HG03095 (cell line): ENCODE measurements around the gene RPL27A.
"Not testable (repeated sequence)": the region's sequence is repeated elsewhere in the genome, so short reads cannot be mapped to it uniquely, and the experiment has no call there.

Experiments used
- ATAC-seq: cut with Tn5 transposase; IDR thresholded peaks from one replicate; pipeline ENCODE4 v1.9.1; 2021; ENCODE audit warnings: moderate library complexity; ENCODE audit not compliant: unreplicated experiment

Gene RPL27A

GRCh38 chr11:8682303-8683114 lies at the start of gene RPL27A, which contains the start of gene TRIM66:
Gene RPL27A (plus strand): TSS chr11:8682792. CDS start chr11:8682814, 22 bp downstream.
Gene TRIM66 (minus strand): TSS chr11:8682665. CDS start chr11:8672274, 10,391 bp downstream.
- peak; percentile 94 for ATAC-seq

GRCh38 chr11:8634498-8634897 lies 48.1 kb upstream of the RPL27A start:
- ATAC-seq, result no peak

- no peak for ATAC-seq
Measured at GRCh38 chr11:8636127-8636526, 46.5 kb upstream of the RPL27A start.

- ATAC-seq, result no peak
Measured at GRCh38 chr11:8638300-8638699, 44.3 kb upstream of the RPL27A start.

- no peak for ATAC-seq
Measured at GRCh38 chr11:8639655-8640054, 42.9 kb upstream of the RPL27A start.

GRCh38 chr11:8640267-8640906 lies 42.2 kb upstream of the RPL27A start:
- ATAC-seq, result no peak

GRCh38 chr11:8641332-8641731 lies 41.3 kb upstream of the RPL27A start:
- ATAC-seq, result no peak

- no peak for ATAC-seq
Measured at GRCh38 chr11:8642196-8642841, 40.3 kb upstream of the RPL27A start.

GRCh38 chr11:8646873-8647272 lies 35.7 kb upstream of the RPL27A start:
- no peak for ATAC-seq

- ATAC-seq, result no peak
Measured at GRCh38 chr11:8649361-8649760, 33.2 kb upstream of the RPL27A start.

GRCh38 chr11:8650401-8650990 lies 32.1 kb upstream of the RPL27A start:
- no peak for ATAC-seq

GRCh38 chr11:8652140-8652539 lies 30.5 kb upstream of the RPL27A start:
- ATAC-seq, result no peak

GRCh38 chr11:8654503-8654902 lies 28.1 kb upstream of the RPL27A start:
- no peak for ATAC-seq

GRCh38 chr11:8656291-8656690 lies 26.3 kb upstream of the RPL27A start:
- no peak for ATAC-seq

GRCh38 chr11:8658321-8659057 lies 24.1 kb upstream of the RPL27A start:
- ATAC-seq, result no peak

GRCh38 chr11:8661001-8661795 lies 21.4 kb upstream of the RPL27A start:
- ATAC-seq, result no peak

GRCh38 chr11:8665222-8665621 lies 17.4 kb upstream of the RPL27A start:
- ATAC-seq, result no peak

GRCh38 chr11:8670081-8670480 lies 12.5 kb upstream of the RPL27A start:
- not testable (repeated sequence) for ATAC-seq

- ATAC-seq, result no peak
Measured at GRCh38 chr11:8671193-8671612, 11.4 kb upstream of the RPL27A start.

- ATAC-seq, result no peak
Measured at GRCh38 chr11:8671651-8672062, 10.9 kb upstream of the RPL27A start.
